RWPE1 (cell line): ENCODE data around the gene MICU1.
"Not testable (repeated sequence)": the region's sequence is repeated elsewhere in the genome, so short reads cannot be mapped to it uniquely, and the experiment has no call there.

Experiments
- CTCF ChIA-PET: fragments of 350-600 bp; sonication (Branson Sonifier 250); formaldehyde crosslinking; extraction: SDS; loops from one replicate; lab custom pipeline; 2021; lab: Yijun Ruan, JAX
- POLR2A ChIA-PET: fragments of 400-600 bp; formaldehyde crosslinking; extraction: SDS; loops from one replicate; lab custom pipeline; 2020; ENCODE audit warnings: antibody characterized with exemption; ENCODE audit not compliant: low non-redundant PET; lab: Yijun Ruan, JAX
- DNase-seq: peaks from one replicate; pipeline ENCODE4 v3.0.0; 2012; ENCODE audit warnings: low spot score
- H3K27ac ChIP-seq: fragments of 450-650 bp; 2 replicates; pipeline ENCODE4 v1.5.1; 2017
- CTCF ChIP-seq: fragments of 450-650 bp; conservative IDR thresholded peaks from 2 replicates; pipeline ENCODE4 v1.5.1; 2017; ENCODE audit warnings: low read depth, mild to moderate bottlenecking

The MICU1 gene

GRCh38 chr10:72349438-72349837 is 276.4 kb downstream of the MICU1 start:
- DNase-seq = no peak
- ChIA-PET POLR2A (no interaction called here), CTCF (interaction anchor here (0.6 to 2.0 kb wide), 3 partner anchors 12 to 960 kb away, joined by 4 to 6 read pairs (median 4); no protein-coding TSS in a partner anchor)
- H3K27ac ChIP-seq = peak overlapping the region; percentile 24
- TF ChIP-seq CTCF = no peak

- H3K27ac ChIP-seq = peak overlapping the region; percentile 24
- POLR2A ChIA-PET = no interaction called here
- DNase-seq = no peak
- CTCF ChIA-PET = interaction anchor here (0.5 to 2.0 kb wide), 2 partner anchors 11 to 427 kb away, joined by 3 to 6 read pairs; no protein-coding TSS in a partner anchor
- no peak for TF ChIP-seq CTCF
These were observed 277.6 kb downstream of the MICU1 start for GRCh38 chr10:72348282-72348681.

GRCh38 chr10:72346117-72346516 is 279.8 kb downstream of the MICU1 start:
- CTCF ChIA-PET = interaction anchor here (1.5 kb wide), 1 partner anchor 9 kb away, joined by 7 read pairs; no protein-coding TSS in a partner anchor
- POLR2A ChIA-PET, DNase-seq: not testable (repeated sequence)
- H3K27ac ChIP-seq = peak overlapping the region; percentile 26; the same call in 1 of the 2 replicates

GRCh38 chr10:72344932-72345331 is 280.9 kb downstream of the MICU1 start:
- DNase-seq = no peak
- CTCF ChIA-PET = interaction anchor here (0.6 to 1.5 kb wide), 3 partner anchors 8 to 350 kb away, joined by 3 to 7 read pairs (median 4); no protein-coding TSS in a partner anchor
- peak overlapping the region; percentile 27 for H3K27ac ChIP-seq
- TF ChIP-seq CTCF = no peak
- POLR2A ChIA-PET = no interaction called here

- H3K27ac ChIP-seq = peak overlapping the region; percentile 51
- no peak for TF ChIP-seq CTCF
- ChIA-PET CTCF (no interaction called here), POLR2A (no interaction called here)
- DNase-seq = no peak
These were observed 283.0 kb downstream of the MICU1 start for GRCh38 chr10:72342911-72343310.

GRCh38 chr10:72340510-72341261 is 285.2 kb downstream of the MICU1 start:
- CTCF ChIA-PET = interaction anchor here (0.7 to 1.4 kb wide), 7 partner anchors 9 to 256 kb away, joined by 3 to 7 read pairs (median 3); partner anchors contain the start of gene DDIT4
- POLR2A ChIA-PET = no interaction called here
- peak overlapping the region; percentile 66 for H3K27ac ChIP-seq
- peak; percentile 95 for TF ChIP-seq CTCF
- peak; percentile 45 for DNase-seq

- POLR2A ChIA-PET = no interaction called here
- CTCF ChIA-PET = interaction anchor here (0.5 to 3.1 kb wide), 6 partner anchors 33 to 442 kb away, joined by 3 to 29 read pairs (median 4); partner anchors contain the start of gene DDIT4
- TF ChIP-seq CTCF = no peak
- H3K27ac ChIP-seq = peak overlapping the region; percentile 100
- no peak for DNase-seq
These were observed 287.7 kb downstream of the MICU1 start for GRCh38 chr10:72338180-72338579.
